ENCODE data around the gene PLCB4.

- TF ChIP-seq, protein P1, sequence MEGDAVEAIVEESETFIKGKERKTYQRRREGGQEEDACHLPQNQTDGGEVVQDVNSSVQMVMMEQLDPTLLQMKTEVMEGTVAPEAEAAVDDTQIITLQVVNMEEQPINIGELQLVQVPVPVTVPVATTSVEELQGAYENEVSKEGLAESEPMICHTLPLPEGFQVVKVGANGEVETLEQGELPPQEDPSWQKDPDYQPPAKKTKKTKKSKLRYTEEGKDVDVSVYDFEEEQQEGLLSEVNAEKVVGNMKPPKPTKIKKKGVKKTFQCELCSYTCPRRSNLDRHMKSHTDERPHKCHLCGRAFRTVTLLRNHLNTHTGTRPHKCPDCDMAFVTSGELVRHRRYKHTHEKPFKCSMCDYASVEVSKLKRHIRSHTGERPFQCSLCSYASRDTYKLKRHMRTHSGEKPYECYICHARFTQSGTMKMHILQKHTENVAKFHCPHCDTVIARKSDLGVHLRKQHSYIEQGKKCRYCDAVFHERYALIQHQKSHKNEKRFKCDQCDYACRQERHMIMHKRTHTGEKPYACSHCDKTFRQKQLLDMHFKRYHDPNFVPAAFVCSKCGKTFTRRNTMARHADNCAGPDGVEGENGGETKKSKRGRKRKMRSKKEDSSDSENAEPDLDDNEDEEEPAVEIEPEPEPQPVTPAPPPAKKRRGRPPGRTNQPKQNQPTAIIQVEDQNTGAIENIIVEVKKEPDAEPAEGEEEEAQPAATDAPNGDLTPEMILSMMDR (conservative IDR thresholded peaks at IDR 0.05; ENCODE audit: low read length) = no peak
- no peak for TF ChIP-seq EZH2phosphoT487 (IDR thresholded peaks at IDR 0.05; ENCODE audit: borderline replicate concordance)
These were observed 191.1 kb downstream of the PLCB4 start for GRCh38 chr20:9260027-9260426.
